Measurements from ENCODE around the gene MPDZ.

Gene MPDZ

GRCh38 chr9:13069498-13069897, 210.0 kb downstream of the MPDZ start:
- H3K27ac ChIP-seq, result no peak overlapping the region
- H3K4me2 ChIP-seq, result no peak overlapping the region
- H4K20me1 ChIP-seq (ENCODE audit: insufficient read depth), result no peaks in the 10 kb centered on the region
- H3K27me3 ChIP-seq (ENCODE audit: insufficient read depth, low read depth), result no peaks in the 10 kb centered on the region
- H3K79me2 ChIP-seq (ENCODE audit: insufficient read depth, low read depth), result no peaks in the 10 kb centered on the region
- TF ChIP-seq CTCF (conservative IDR thresholded peaks at IDR 0.05; ENCODE audit: low read depth, low read length), result no peak
- no peaks in the 10 kb centered on the region for H3K36me3 ChIP-seq (ENCODE audit: insufficient read depth)
- H3K4me1 ChIP-seq (ENCODE audit: low read depth, poor library complexity, severe bottlenecking), result no peaks in the 10 kb centered on the region
- H2AFZ ChIP-seq (ENCODE audit: low read depth), result no peak overlapping the region
- H3K4me3 ChIP-seq (IDR thresholded peaks at IDR 0.05; ENCODE audit: insufficient read depth, low read depth, low read length), result no peak overlapping the region
- no peak overlapping the region for H3K9ac ChIP-seq

- no peak overlapping the region for H3K4me3 ChIP-seq (IDR thresholded peaks at IDR 0.05; ENCODE audit: insufficient read depth, low read depth, low read length)
- no peak for TF ChIP-seq CTCF (conservative IDR thresholded peaks at IDR 0.05; ENCODE audit: low read depth, low read length)
- H3K79me2 ChIP-seq (ENCODE audit: insufficient read depth, low read depth), result no peaks in the 10 kb centered on the region
- no peak overlapping the region for H3K4me2 ChIP-seq
- no peak overlapping the region for H3K27ac ChIP-seq
- no peaks in the 10 kb centered on the region for H3K36me3 ChIP-seq (ENCODE audit: insufficient read depth)
- H2AFZ ChIP-seq (ENCODE audit: low read depth), result no peak overlapping the region
- H4K20me1 ChIP-seq (ENCODE audit: insufficient read depth), result no peaks in the 10 kb centered on the region
- no peaks in the 10 kb centered on the region for H3K4me1 ChIP-seq (ENCODE audit: low read depth, poor library complexity, severe bottlenecking)
- H3K9ac ChIP-seq, result no peak overlapping the region
- no peaks in the 10 kb centered on the region for H3K27me3 ChIP-seq (ENCODE audit: insufficient read depth, low read depth)
Observed at GRCh38 chr9:13064676-13065075, 214.8 kb downstream of the MPDZ start.

GRCh38 chr9:13063880-13064459, 215.5 kb downstream of the MPDZ start:
- H3K4me3 ChIP-seq (IDR thresholded peaks at IDR 0.05; ENCODE audit: insufficient read depth, low read depth, low read length), result no peak overlapping the region
- no peaks in the 10 kb centered on the region for H4K20me1 ChIP-seq (ENCODE audit: insufficient read depth)
- no peak overlapping the region for H2AFZ ChIP-seq (ENCODE audit: low read depth)
- no peak overlapping the region for H3K9ac ChIP-seq
- H3K27me3 ChIP-seq (ENCODE audit: insufficient read depth, low read depth), result no peaks in the 10 kb centered on the region
- no peak overlapping the region for H3K4me2 ChIP-seq
- no peak overlapping the region for H3K27ac ChIP-seq
- no peak for TF ChIP-seq CTCF (conservative IDR thresholded peaks at IDR 0.05; ENCODE audit: low read depth, low read length)
- H3K79me2 ChIP-seq (ENCODE audit: insufficient read depth, low read depth), result no peaks in the 10 kb centered on the region
- H3K36me3 ChIP-seq (ENCODE audit: insufficient read depth), result no peaks in the 10 kb centered on the region
- H3K4me1 ChIP-seq (ENCODE audit: low read depth, poor library complexity, severe bottlenecking), result no peaks in the 10 kb centered on the region

GRCh38 chr9:13061390-13061789, 218.1 kb downstream of the MPDZ start:
- no peak overlapping the region for H3K9ac ChIP-seq
- no peak overlapping the region for H3K27ac ChIP-seq
- H3K4me3 ChIP-seq (IDR thresholded peaks at IDR 0.05; ENCODE audit: insufficient read depth, low read depth, low read length), result no peak overlapping the region
- no peaks in the 10 kb centered on the region for H3K36me3 ChIP-seq (ENCODE audit: insufficient read depth)
- H4K20me1 ChIP-seq (ENCODE audit: insufficient read depth), result no peaks in the 10 kb centered on the region
- H3K27me3 ChIP-seq (ENCODE audit: insufficient read depth, low read depth), result no peaks in the 10 kb centered on the region
- no peak overlapping the region for H3K4me2 ChIP-seq
- H2AFZ ChIP-seq (ENCODE audit: low read depth), result no peak overlapping the region
- no peaks in the 10 kb centered on the region for H3K4me1 ChIP-seq (ENCODE audit: low read depth, poor library complexity, severe bottlenecking)
- H3K79me2 ChIP-seq (ENCODE audit: insufficient read depth, low read depth), result no peaks in the 10 kb centered on the region
- no peak for TF ChIP-seq CTCF (conservative IDR thresholded peaks at IDR 0.05; ENCODE audit: low read depth, low read length)
